IMR-90 (cell line): ENCODE measurements around the gene XYLT2. TPM values are rescaled to one million over a fixed set of nuclear protein-coding genes. Genes with fewer than 3 reads are reported as not detected.

Experiments
- ATAC-seq: fragments of 200-7000 bp; cut with Tn5 transposase; 2 replicates; pipeline ENCODE4 v1.9.1; 2020; ENCODE audit warnings: low read depth, mild to moderate bottlenecking, moderate library complexity
- BruUV-seq: library from RNA; stranded (reverse); fragments of 400-500 nt; replicated peaks from 2 replicates; lab custom pipeline; 2021; lab: Mats Ljungman, UMichigan
- CTCF ChIA-PET: fragments of 300-600 bp; formaldehyde crosslinking; extraction: SDS; loops from one replicate; lab custom pipeline; 2021; ENCODE audit warnings: antibody characterized with exemption; lab: Yijun Ruan, JAX
- POLR2A ChIA-PET: fragments of 300-600 bp; sonication (Branson Sonifier 250); formaldehyde crosslinking; loops from one replicate; lab custom pipeline; 2022; ENCODE audit warnings: antibody characterized with exemption; ENCODE audit not compliant: unreplicated experiment; lab: Charles Lee
- DNase-seq: peaks from one replicate; pipeline ENCODE4 v3.0.0; 2013
- H2AFZ ChIP-seq: replicated peaks from 2 replicates; pipeline ENCODE3; 2013; ENCODE audit warnings: low read length, mild to moderate bottlenecking; ENCODE audit not compliant: poor library complexity
- H2AK5ac ChIP-seq: 2 replicates; pipeline ENCODE4 v1.6.1; 2013; ENCODE audit warnings: low read depth, low read length, inconsistent platforms
- H2AK9ac ChIP-seq: replicated peaks from 2 replicates; pipeline ENCODE3; 2013; ENCODE audit warnings: mild to moderate bottlenecking, low read depth, low read length, moderate library complexity; ENCODE audit not compliant: poor library complexity
- H2BK120ac ChIP-seq: 2 replicates; pipeline ENCODE4 v1.6.1; 2013; ENCODE audit warnings: low read depth, low read length, inconsistent platforms
- H2BK15ac ChIP-seq: 3 replicates; pipeline ENCODE4 v1.6.1; 2013; ENCODE audit warnings: low read depth, low read length, inconsistent platforms
- H2BK20ac ChIP-seq: 2 replicates; pipeline ENCODE4 v1.6.1; 2013; ENCODE audit warnings: low read depth, mild to moderate bottlenecking, inconsistent platforms, low read length, moderate library complexity
- H2BK5ac ChIP-seq: 2 replicates; pipeline ENCODE4 v1.6.1; 2013; ENCODE audit warnings: mild to moderate bottlenecking, low read depth, low read length, inconsistent platforms; ENCODE audit not compliant: poor library complexity, severe bottlenecking
- H3K14ac ChIP-seq: replicated peaks from 2 replicates; pipeline ENCODE4 v1.6.1; 2013; ENCODE audit warnings: low read depth, low read length, inconsistent platforms
- H3K18ac ChIP-seq: 2 replicates; pipeline ENCODE4 v1.6.1; 2013; ENCODE audit warnings: low read depth, low read length, control low read depth
- H3K23ac ChIP-seq: 2 replicates; pipeline ENCODE4 v1.6.1; 2013; ENCODE audit warnings: low read depth, low read length, inconsistent platforms
- H3K27ac ChIP-seq: 2 replicates; pipeline ENCODE4 v1.5.1; 2013; ENCODE audit warnings: mild to moderate bottlenecking, control low read depth, low read length; ENCODE audit not compliant: insufficient read depth
- H3K27me3 ChIP-seq: 2 replicates; pipeline ENCODE4 v1.6.1; 2013; ENCODE audit warnings: low read length; ENCODE audit not compliant: control insufficient read depth, insufficient read depth
- H3K36me3 ChIP-seq: 2 replicates; pipeline ENCODE4 v1.6.1; 2013; ENCODE audit warnings: low read length, mixed read lengths; ENCODE audit not compliant: control insufficient read depth, insufficient read depth
- H3K4ac ChIP-seq: 2 replicates; pipeline ENCODE4 v1.6.1; 2013; ENCODE audit warnings: low read depth, low read length, inconsistent platforms
- H3K4me1 ChIP-seq: 2 replicates; pipeline ENCODE4 v1.6.1; 2013; ENCODE audit warnings: low read length, mixed read lengths; ENCODE audit not compliant: control insufficient read depth, insufficient read depth
- H3K4me2 ChIP-seq: 2 replicates; pipeline ENCODE4 v1.6.1; 2013; ENCODE audit warnings: low read depth, mild to moderate bottlenecking, control low read depth, low read length, moderate library complexity
- H3K4me3 ChIP-seq: 2 replicates; pipeline ENCODE4 v1.5.1; 2013; ENCODE audit warnings: low read depth, mild to moderate bottlenecking, control low read depth, low read length, moderate library complexity; ENCODE audit not compliant: insufficient read depth
- H3K56ac ChIP-seq: 2 replicates; pipeline ENCODE4 v1.6.1; 2013; ENCODE audit warnings: low read length, inconsistent platforms; ENCODE audit not compliant: insufficient read depth; ENCODE audit errors: extremely low read depth
- H3K79me1 ChIP-seq, 2 experiments: 2 replicates each; pipeline ENCODE4 v1.6.1; 2013; ENCODE audit warnings: low read length in 2 of 2, inconsistent platforms in 1 of 2, low read depth in 1 of 2
- H3K9ac ChIP-seq: 2 replicates; pipeline ENCODE4 v1.6.1; 2013; ENCODE audit warnings: low read depth, low read length, control low read depth
- H3K9me1 ChIP-seq: 2 replicates; pipeline ENCODE4 v1.6.1; 2013; ENCODE audit warnings: low read length, inconsistent platforms; ENCODE audit not compliant: insufficient read depth
- H3K9me3 ChIP-seq: 2 replicates; pipeline ENCODE4 v1.6.1; 2013; ENCODE audit warnings: low read length; ENCODE audit not compliant: control insufficient read depth, insufficient read depth
- H4K20me1 ChIP-seq: 2 replicates; pipeline ENCODE4 v1.6.1; 2013; ENCODE audit warnings: low read length, inconsistent platforms; ENCODE audit not compliant: insufficient read depth
- H4K5ac ChIP-seq: 2 replicates; pipeline ENCODE4 v1.6.1; 2013; ENCODE audit warnings: mild to moderate bottlenecking, low read depth, low read length, control low read depth
- H4K8ac ChIP-seq, 2 experiments: 2 replicates each; pipeline ENCODE4 v1.6.1; 2013; ENCODE audit warnings: low read depth in 2 of 2, low read length in 2 of 2, control low read depth in 1 of 2, inconsistent platforms in 1 of 2
- H4K91ac ChIP-seq: 2 replicates; pipeline ENCODE4 v1.6.1; 2013; ENCODE audit warnings: low read depth, low read length, inconsistent platforms; ENCODE audit not compliant: insufficient read depth
- FOS ChIP-seq: fragments of 150-350 bp; IDR thresholded peaks from 2 replicates; pipeline ENCODE4 v1.6.1; 2016; ENCODE audit warnings: low read depth, low read length
- WGBS, 2 experiments: methylation state at CpG; one replicate each; pipeline versions ENCODE4 v1.1.5 to v1.1.7; 2013; ENCODE audit warnings: missing lambda C conversion rate in 2 of 2; ENCODE audit not compliant: insufficient read length in 1 of 2; ENCODE audit errors: extremely low coverage in 2 of 2; 5-methylcytosine and 5-hydroxymethylcytosine counted together
- dilution Hi-C: fragments of 300-500 bp; cut with HindIII; formaldehyde crosslinking; loops from one replicate; pipeline ENCODE4 v1.14.3; 2018; ENCODE audit warnings: low sequenced_read_pairs; ENCODE audit not compliant: unreplicated experiment
- in situ Hi-C: fragments of 300-500 bp; cut with MboI; formaldehyde crosslinking; loops from 3 replicates; pipeline ENCODE4 v1.14.3; 2019; ENCODE audit warnings: low sequenced_read_pairs, inconsistent platforms, mixed read lengths
- intact Hi-C: fragments of 100-400 bp; cut with micrococcal nuclease; formaldehyde crosslinking; loops from 2 replicates; pipeline ENCODE4 v1.10.0; 2022
- polyA plus RNA-seq, 3 experiments: library from polyadenylated mRNA; depleted of rRNA; stranded (reverse); fragments of >200 nt; gene quantifications; 2 replicates each; pipeline ENCODE4 v1.2.3, GENCODE V29; 2012; ENCODE audit warnings: low replicate concordance in 1 of 3
- total RNA-seq: library from RNA; depleted of rRNA; stranded (reverse); fragments of >200 nt; gene quantifications from 2 replicates; pipeline ENCODE4 v1.2.3, GENCODE V29; 2012

Gene XYLT2
- total and polyA plus RNA-seq, 2 of the 4 experiments (the other 2 are of a cell fraction) = 27.7 to 31.9 TPM

DNA sequence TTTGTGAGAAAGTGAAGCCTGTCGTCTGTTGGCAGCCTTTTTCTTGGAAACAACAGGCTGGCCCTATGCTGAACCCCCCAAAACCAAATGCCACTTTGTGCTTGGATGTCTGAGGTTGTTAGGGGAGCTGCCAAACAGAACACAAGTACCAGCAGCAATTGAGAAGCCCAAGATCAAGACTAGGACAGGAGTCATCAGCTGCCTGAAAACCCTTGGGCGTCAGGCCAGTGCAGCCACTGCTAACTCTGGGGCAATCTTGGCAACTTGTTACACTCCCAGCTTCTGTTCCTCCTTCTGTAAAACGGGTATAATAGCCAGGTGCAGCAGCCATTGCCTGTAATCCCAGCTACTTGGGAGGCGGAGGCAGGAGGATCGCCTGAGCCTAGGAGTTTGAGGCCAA lies 60.7 kb downstream of the XYLT2 start:
- no peak overlapping the region for H2AK5ac ChIP-seq
- no peaks in the 10 kb centered on the region for H3K9me3 ChIP-seq
- no peaks in the 10 kb centered on the region for H4K20me1 ChIP-seq
- no peak overlapping the region for H2AK9ac ChIP-seq
- TF ChIP-seq FOS = no peak
- CTCF ChIA-PET = no interaction called here
- ATAC-seq (no peak), DNase-seq (no peak)
- H3K4me3 ChIP-seq = no peak overlapping the region
- no peaks in the 10 kb centered on the region for H3K36me3 ChIP-seq
- H2BK15ac ChIP-seq = no peak overlapping the region
- BruUV-seq = no TSS peak
- H3K9ac ChIP-seq = no peak overlapping the region
- H3K4me2 ChIP-seq = no peak overlapping the region
- H2AFZ ChIP-seq = no peak overlapping the region
- H3K27ac ChIP-seq = no peak overlapping the region
- dilution Hi-C loops (no loop called here), intact Hi-C loops (no loop called here), in situ Hi-C loops (no loop called here)
- no peak overlapping the region for H3K18ac ChIP-seq
- no peaks in the 10 kb centered on the region for H3K4me1 ChIP-seq
- 63% methylated on average over 1 of the region's 5 CpGs; no CpG with 5 or more reads in 1 of the 2 experiments for WGBS, 2 experiments
- peaks cover 35% of the 10 kb centered on the region for H3K27me3 ChIP-seq
- H2BK120ac ChIP-seq = no peak overlapping the region
- no peak overlapping the region for H3K14ac ChIP-seq
- H4K5ac ChIP-seq = no peak overlapping the region
- no peak overlapping the region for H3K23ac ChIP-seq
- POLR2A ChIA-PET = no interaction called here
- H2BK5ac ChIP-seq = no peak overlapping the region
- no peak overlapping the region for H4K91ac ChIP-seq
- no peak overlapping the region for H3K4ac ChIP-seq
- no peaks in the 10 kb centered on the region for H3K79me1 ChIP-seq
- no peak overlapping the region for H4K8ac ChIP-seq
- no peaks in the 10 kb centered on the region for H3K9me1 ChIP-seq
- H3K56ac ChIP-seq = no peak overlapping the region
- H2BK20ac ChIP-seq = no peak overlapping the region
